Measurements from ENCODE around the gene SYNCRIP. TPM values are rescaled to one million over a fixed set of nuclear protein-coding genes. Genes with fewer than 3 reads are reported as not detected.
A peak's percentile ranks its signal among the peaks of the same experiment; 100 is the strongest.

The SYNCRIP gene
- total and polyA plus RNA-seq, 2 of the 13 experiments (the other 11 are each of a cell fraction or from before 2014, with no cell fraction given): 8.1 to 112 TPM

DNA sequence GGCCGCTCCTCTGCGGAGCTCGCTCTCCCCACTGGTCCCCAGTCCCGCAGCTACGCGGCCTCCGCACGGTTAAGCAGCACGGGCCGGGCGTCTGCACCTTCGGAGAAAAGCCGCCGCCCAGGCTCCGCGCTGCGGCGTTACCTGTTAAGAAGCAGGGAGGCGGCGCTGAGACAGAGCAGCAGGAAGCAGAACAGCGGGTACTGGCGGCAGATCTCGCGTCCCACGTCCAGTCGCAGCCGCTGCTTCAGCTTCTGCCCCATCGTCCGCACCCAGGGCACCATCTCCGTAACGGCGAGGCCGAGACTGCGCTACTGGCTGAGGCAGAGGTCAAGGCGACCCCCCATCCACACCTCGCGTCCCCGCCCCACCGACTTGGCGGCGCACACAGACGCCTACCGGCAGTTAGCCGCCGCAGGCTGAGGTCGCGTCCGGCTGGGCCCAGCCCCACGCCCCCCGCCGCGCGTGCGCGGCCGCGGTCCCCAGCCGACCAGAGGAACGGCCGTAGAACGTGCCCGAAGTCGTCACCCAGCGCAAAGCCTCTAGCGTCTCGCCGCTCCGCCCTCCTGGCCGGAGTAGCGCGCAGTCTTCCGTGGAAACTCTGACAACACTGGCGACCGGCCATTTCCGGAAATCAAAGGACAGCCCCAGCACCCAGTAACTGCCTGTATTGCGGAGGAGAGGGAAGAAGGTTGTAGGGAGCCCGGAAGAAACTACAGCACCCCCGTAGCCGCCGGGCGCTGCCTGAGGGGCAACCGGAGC, 49.1 kb downstream of the SYNCRIP start, which contains the start of gene SNX14 (continued):
- TF ChIP-seq, protein P1, sequence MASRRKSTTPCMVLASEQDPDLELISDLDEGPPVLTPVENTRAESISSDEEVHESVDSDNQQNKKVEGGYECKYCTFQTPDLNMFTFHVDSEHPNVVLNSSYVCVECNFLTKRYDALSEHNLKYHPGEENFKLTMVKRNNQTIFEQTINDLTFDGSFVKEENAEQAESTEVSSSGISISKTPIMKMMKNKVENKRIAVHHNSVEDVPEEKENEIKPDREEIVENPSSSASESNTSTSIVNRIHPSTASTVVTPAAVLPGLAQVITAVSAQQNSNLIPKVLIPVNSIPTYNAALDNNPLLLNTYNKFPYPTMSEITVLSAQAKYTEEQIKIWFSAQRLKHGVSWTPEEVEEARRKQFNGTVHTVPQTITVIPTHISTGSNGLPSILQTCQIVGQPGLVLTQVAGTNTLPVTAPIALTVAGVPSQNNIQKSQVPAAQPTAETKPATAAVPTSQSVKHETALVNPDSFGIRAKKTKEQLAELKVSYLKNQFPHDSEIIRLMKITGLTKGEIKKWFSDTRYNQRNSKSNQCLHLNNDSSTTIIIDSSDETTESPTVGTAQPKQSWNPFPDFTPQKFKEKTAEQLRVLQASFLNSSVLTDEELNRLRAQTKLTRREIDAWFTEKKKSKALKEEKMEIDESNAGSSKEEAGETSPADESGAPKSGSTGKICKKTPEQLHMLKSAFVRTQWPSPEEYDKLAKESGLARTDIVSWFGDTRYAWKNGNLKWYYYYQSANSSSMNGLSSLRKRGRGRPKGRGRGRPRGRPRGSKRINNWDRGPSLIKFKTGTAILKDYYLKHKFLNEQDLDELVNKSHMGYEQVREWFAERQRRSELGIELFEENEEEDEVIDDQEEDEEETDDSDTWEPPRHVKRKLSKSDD (CRISPR knock-in tag; IDR thresholded peaks at IDR 0.05; ENCODE audit: low read depth): peak; percentile 63
- TF ChIP-seq ZNF619 (CRISPR knock-in tag; IDR thresholded peaks at IDR 0.05) (peak; percentile 83; the same call in 1 of the 2 replicates), RCOR2 (CRISPR knock-in tag; IDR thresholded peaks at IDR 0.05) (no peak), ZNF30 (CRISPR knock-in tag; IDR thresholded peaks at IDR 0.05) (no peak), EP300 (IDR thresholded peaks at IDR 0.05; ENCODE audit: low read depth in 2 of 2, low read length in 2 of 2) (0 out of 4 replicates have a peak, but pooled peaks of 1 of the 2 experiments have one; percentile 9), EP300 (CRISPR knock-in tag; IDR thresholded peaks at IDR 0.05; ENCODE audit: borderline replicate concordance) (peak; percentile 10), MED13 (CRISPR knock-in tag; IDR thresholded peaks at IDR 0.05) (no peak), SNRNP70 (IDR thresholded peaks at IDR 0.05; ENCODE audit: low read depth, low read length) (no peak), ATRX (CRISPR knock-in tag; IDR thresholded peaks at IDR 0.05; ENCODE audit: borderline replicate concordance) (no peak), RXRA (CRISPR knock-in tag; IDR thresholded peaks at IDR 0.05) (0 out of 2 replicates have a peak, but pooled peaks have one; percentile 25), ZFP41 (CRISPR knock-in tag; IDR thresholded peaks at IDR 0.05; ENCODE audit: borderline replicate concordance) (no peak), ZNF766 (CRISPR knock-in tag; IDR thresholded peaks at IDR 0.05; ENCODE audit: borderline replicate concordance) (no peak), CENPX (CRISPR knock-in tag; IDR thresholded peaks at IDR 0.05) (no peak), CEBPB (IDR thresholded peaks at IDR 0.05; ENCODE audit: borderline replicate concordance, low read depth, low read length) (no peak), SMC3 (IDR thresholded peaks at IDR 0.05; ENCODE audit: low read length) (no peak)
- TF ChIP-seq, protein P2, sequence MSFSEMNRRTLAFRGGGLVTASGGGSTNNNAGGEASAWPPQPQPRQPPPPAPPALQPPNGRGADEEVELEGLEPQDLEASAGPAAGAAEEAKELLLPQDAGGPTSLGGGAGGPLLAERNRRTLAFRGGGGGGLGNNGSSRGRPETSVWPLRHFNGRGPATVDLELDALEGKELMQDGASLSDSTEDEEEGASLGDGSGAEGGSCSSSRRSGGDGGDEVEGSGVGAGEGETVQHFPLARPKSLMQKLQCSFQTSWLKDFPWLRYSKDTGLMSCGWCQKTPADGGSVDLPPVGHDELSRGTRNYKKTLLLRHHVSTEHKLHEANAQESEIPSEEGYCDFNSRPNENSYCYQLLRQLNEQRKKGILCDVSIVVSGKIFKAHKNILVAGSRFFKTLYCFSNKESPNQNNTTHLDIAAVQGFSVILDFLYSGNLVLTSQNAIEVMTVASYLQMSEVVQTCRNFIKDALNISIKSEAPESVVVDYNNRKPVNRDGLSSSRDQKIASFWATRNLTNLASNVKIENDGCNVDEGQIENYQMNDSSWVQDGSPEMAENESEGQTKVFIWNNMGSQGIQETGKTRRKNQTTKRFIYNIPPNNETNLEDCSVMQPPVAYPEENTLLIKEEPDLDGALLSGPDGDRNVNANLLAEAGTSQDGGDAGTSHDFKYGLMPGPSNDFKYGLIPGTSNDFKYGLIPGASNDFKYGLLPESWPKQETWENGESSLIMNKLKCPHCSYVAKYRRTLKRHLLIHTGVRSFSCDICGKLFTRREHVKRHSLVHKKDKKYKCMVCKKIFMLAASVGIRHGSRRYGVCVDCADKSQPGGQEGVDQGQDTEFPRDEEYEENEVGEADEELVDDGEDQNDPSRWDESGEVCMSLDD (CRISPR knock-in tag; IDR thresholded peaks at IDR 0.05; ENCODE audit: borderline replicate concordance): 0 out of 2 replicates have a peak, but pooled peaks have one; percentile 14
- TF ChIP-seq, protein P3, sequence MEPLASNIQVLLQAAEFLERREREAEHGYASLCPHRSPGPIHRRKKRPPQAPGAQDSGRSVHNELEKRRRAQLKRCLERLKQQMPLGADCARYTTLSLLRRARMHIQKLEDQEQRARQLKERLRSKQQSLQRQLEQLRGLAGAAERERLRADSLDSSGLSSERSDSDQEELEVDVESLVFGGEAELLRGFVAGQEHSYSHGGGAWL (CRISPR knock-in tag; IDR thresholded peaks at IDR 0.05): 0 out of 2 replicates have a peak, but pooled peaks have one; percentile 55
- TF ChIP-seq, protein P4, sequence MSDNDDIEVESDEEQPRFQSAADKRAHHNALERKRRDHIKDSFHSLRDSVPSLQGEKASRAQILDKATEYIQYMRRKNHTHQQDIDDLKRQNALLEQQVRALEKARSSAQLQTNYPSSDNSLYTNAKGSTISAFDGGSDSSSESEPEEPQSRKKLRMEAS (IDR thresholded peaks at IDR 0.05): peak; percentile 71
- TF ChIP-seq, protein P5, sequence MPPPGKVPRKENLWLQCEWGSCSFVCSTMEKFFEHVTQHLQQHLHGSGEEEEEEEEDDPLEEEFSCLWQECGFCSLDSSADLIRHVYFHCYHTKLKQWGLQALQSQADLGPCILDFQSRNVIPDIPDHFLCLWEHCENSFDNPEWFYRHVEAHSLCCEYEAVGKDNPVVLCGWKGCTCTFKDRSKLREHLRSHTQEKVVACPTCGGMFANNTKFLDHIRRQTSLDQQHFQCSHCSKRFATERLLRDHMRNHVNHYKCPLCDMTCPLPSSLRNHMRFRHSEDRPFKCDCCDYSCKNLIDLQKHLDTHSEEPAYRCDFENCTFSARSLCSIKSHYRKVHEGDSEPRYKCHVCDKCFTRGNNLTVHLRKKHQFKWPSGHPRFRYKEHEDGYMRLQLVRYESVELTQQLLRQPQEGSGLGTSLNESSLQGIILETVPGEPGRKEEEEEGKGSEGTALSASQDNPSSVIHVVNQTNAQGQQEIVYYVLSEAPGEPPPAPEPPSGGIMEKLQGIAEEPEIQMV (CRISPR knock-in tag; IDR thresholded peaks at IDR 0.05; ENCODE audit: low read depth): peak; percentile 30; the same call in 1 of the 2 replicates

All from HepG2 (cell line).